Gastroesophageal sphincter (tissue), 4 donors: Measurements from ENCODE around the gene ESRRA. TPM values are rescaled to one million over a fixed set of nuclear protein-coding genes. Genes with fewer than 3 reads are reported as not detected.

Source experiments
- ATAC-seq: fragments of 150-250 bp; one replicate; pipeline ENCODE4 v1.9.1; 2016; ENCODE audit warnings: mild to moderate bottlenecking, moderate library complexity
- H3K27ac ChIP-seq, 4 donors: fragments of 200-600 bp; sonication (generic) in 3 of 4; 1 replicate in 3 of 4; 2 replicates in 1 of 4; pipeline ENCODE4 v1.5.1; 2016 to 2019
- H3K27me3 ChIP-seq: fragments of 200-600 bp; sonication (generic); one replicate; pipeline ENCODE4 v1.5.1; 2019
- H3K36me3 ChIP-seq, 2 donors: fragments of 200-600 bp; sonication (generic); one replicate each; pipeline ENCODE4 v1.5.1; 2019; ENCODE audit warnings: control low read depth in 1 of 2
- H3K4me1 ChIP-seq, 3 donors: fragments of 200-600 bp; sonication (generic); 1 replicate in 2 of 3; 2 replicates in 1 of 3; pipeline ENCODE4 v1.5.1; 2016 to 2019; ENCODE audit warnings: control low read depth in 2 of 3
- H3K4me3 ChIP-seq, 2 donors: fragments of 200-600 bp; sonication (generic); one replicate each; pipeline ENCODE4 v1.5.1; 2019; ENCODE audit warnings: mild to moderate bottlenecking in 1 of 2, moderate library complexity in 1 of 2
- H3K9me3 ChIP-seq, 3 donors: fragments of 200-600 bp; sonication (generic); one replicate each; pipeline ENCODE4 v1.5.1; 2017 to 2019; ENCODE audit warnings: control low read depth in 2 of 3
- EP300 ChIP-seq: sonication (generic); formaldehyde crosslinking; IDR thresholded peaks from one replicate; pipeline ENCODE4 v1.6.1; 2017; ENCODE audit warnings: antibody characterized with exemption, mild to moderate bottlenecking
- POLR2A ChIP-seq, 2 donors: fragments of 450-650 bp; IDR thresholded peaks; one replicate each; pipeline ENCODE4 v1.6.1; 2017; ENCODE audit warnings: antibody characterized with exemption in 2 of 2, mild to moderate bottlenecking in 2 of 2, moderate library complexity in 1 of 2
- POLR2AphosphoS5 ChIP-seq: sonication (generic); formaldehyde crosslinking; IDR thresholded peaks from one replicate; pipeline ENCODE4 v1.6.1; 2017; ENCODE audit warnings: antibody characterized with exemption
- WGBS, 2 donors: methylation state at CpG; one replicate each; pipeline ENCODE4 v1.1.5; 2018; ENCODE audit warnings: low coverage in 1 of 2; 5-methylcytosine and 5-hydroxymethylcytosine counted together
- total RNA-seq, 4 donors: library from RNA; depleted of rRNA; stranded (reverse); fragments of >200 nt; gene quantifications; one replicate each; pipeline ENCODE4 v1.1.0, GENCODE V29; 2016
- TF ChIP-seq, protein P1 (sequence below), 4 experiments: fragments of 200-600 bp in 2 of 4; fragments of 450-650 bp in 2 of 4; sonication (generic) in 1 of 4; IDR thresholded peaks; one replicate each; pipeline ENCODE4 v1.5.1; 2017 to 2019; ENCODE audit warnings: antibody characterized with exemption in 4 of 4, mild to moderate bottlenecking in 2 of 4, moderate library complexity in 2 of 4

ESRRA gene
- total RNA-seq, 4 donors from 2014 or later, result 39.8 to 77.1 (median 71.2) TPM

- peak overlapping the region in 3 of 4 donors; percentile 43 to 71 (median 51) for H3K27ac ChIP-seq
- no peaks in the 10 kb centered on the region for H3K27me3 ChIP-seq
- H3K4me1 ChIP-seq, result peaks cover 0 to 49% (median 22%) of the 10 kb centered on the region in 3 donors
- no peaks in the 10 kb centered on the region for H3K36me3 ChIP-seq
- TF ChIP-seq POLR2A (IDR thresholded peaks at IDR 0.05) (no peak), EP300 (no peak), POLR2AphosphoS5 (peak; percentile 40)
- TF ChIP-seq, protein P1, sequence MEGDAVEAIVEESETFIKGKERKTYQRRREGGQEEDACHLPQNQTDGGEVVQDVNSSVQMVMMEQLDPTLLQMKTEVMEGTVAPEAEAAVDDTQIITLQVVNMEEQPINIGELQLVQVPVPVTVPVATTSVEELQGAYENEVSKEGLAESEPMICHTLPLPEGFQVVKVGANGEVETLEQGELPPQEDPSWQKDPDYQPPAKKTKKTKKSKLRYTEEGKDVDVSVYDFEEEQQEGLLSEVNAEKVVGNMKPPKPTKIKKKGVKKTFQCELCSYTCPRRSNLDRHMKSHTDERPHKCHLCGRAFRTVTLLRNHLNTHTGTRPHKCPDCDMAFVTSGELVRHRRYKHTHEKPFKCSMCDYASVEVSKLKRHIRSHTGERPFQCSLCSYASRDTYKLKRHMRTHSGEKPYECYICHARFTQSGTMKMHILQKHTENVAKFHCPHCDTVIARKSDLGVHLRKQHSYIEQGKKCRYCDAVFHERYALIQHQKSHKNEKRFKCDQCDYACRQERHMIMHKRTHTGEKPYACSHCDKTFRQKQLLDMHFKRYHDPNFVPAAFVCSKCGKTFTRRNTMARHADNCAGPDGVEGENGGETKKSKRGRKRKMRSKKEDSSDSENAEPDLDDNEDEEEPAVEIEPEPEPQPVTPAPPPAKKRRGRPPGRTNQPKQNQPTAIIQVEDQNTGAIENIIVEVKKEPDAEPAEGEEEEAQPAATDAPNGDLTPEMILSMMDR (IDR thresholded peaks at IDR 0.05), result peak in 3 of 4 experiments; percentile 63 to 86 (median 73)
- WGBS, 2 donors, result 12 to 35% methylated on average over 5 to 8 of the region's 23 CpGs
- peak; percentile 58 for ATAC-seq
- H3K4me3 ChIP-seq, result peak overlapping the region in 1 of 2 donors; percentile 41
- no peaks in the 10 kb centered on the region for H3K9me3 ChIP-seq
Observed at GRCh38 chr11:64355078-64355940, 50.0 kb downstream of the ESRRA start.

- no peak for ATAC-seq
Observed at GRCh38 chr11:64356498-64357411, 51.4 kb downstream of the ESRRA start.

GRCh38 chr11:64357446-64357845 lies 52.1 kb downstream of the ESRRA start:
- Histone ChIP-seq H3K4me3 (no peak overlapping the region), H3K27me3 (no peaks in the 10 kb centered on the region), H3K36me3 (peaks cover 0 to 21% of the 10 kb centered on the region in 2 donors), H3K27ac (peak overlapping the region in 3 of 4 donors; percentile 84 to 92 (median 87)), H3K4me1 (peaks cover 0 to 55% (median 25%) of the 10 kb centered on the region in 3 donors), H3K9me3 (no peaks in the 10 kb centered on the region)
- TF ChIP-seq, protein P1 (IDR thresholded peaks at IDR 0.05), result no peak
- TF ChIP-seq EP300, result no peak
- no peak for TF ChIP-seq POLR2AphosphoS5
- no peak for TF ChIP-seq POLR2A (IDR thresholded peaks at IDR 0.05)
- ATAC-seq, result no peak
- WGBS, 2 donors, result 86% methylated on average over 3 of the region's 6 CpGs; no CpG with 5 or more reads in 1 of the 2 donors

More at GRCh38 chr11:64356498-64357411, 51.4 kb downstream of the ESRRA start:
- peak overlapping the region in 1 of 4 donors; percentile 92 for H3K27ac ChIP-seq
- no peaks in the 10 kb centered on the region for H3K9me3 ChIP-seq
- no peaks in the 10 kb centered on the region for H3K27me3 ChIP-seq
- H3K36me3 ChIP-seq, result peaks cover 0 to 14% of the 10 kb centered on the region in 2 donors
- WGBS, 2 donors, result 75 to 79% methylated on average over 7 to 8 of the region's 25 CpGs
- peaks cover 0 to 55% (median 25%) of the 10 kb centered on the region in 3 donors for H3K4me1 ChIP-seq
- no peak overlapping the region for H3K4me3 ChIP-seq
- TF ChIP-seq POLR2AphosphoS5 (no peak), POLR2A (IDR thresholded peaks at IDR 0.05) (no peak), EP300 (no peak)
- TF ChIP-seq, protein P1 (IDR thresholded peaks at IDR 0.05), result no peak

GRCh38 chr11:64357904-64358535 lies 52.7 kb downstream of the ESRRA start:
- H3K36me3 ChIP-seq, result peaks cover 0 to 27% of the 10 kb centered on the region in 2 donors
- H3K27me3 ChIP-seq, result no peaks in the 10 kb centered on the region
- TF ChIP-seq EP300, result no peak
- ATAC-seq, result no peak
- H3K4me1 ChIP-seq, result peaks cover 0 to 55% (median 25%) of the 10 kb centered on the region in 3 donors
- H3K4me3 ChIP-seq, result peak overlapping the region in 1 of 2 donors; percentile 89
- H3K27ac ChIP-seq, result peak overlapping the region; percentile 47 to 92 (median 86)
- no peaks in the 10 kb centered on the region for H3K9me3 ChIP-seq
- WGBS, 2 donors, result no CpG with 5 or more reads among the region's 13 CpGs

DNA sequence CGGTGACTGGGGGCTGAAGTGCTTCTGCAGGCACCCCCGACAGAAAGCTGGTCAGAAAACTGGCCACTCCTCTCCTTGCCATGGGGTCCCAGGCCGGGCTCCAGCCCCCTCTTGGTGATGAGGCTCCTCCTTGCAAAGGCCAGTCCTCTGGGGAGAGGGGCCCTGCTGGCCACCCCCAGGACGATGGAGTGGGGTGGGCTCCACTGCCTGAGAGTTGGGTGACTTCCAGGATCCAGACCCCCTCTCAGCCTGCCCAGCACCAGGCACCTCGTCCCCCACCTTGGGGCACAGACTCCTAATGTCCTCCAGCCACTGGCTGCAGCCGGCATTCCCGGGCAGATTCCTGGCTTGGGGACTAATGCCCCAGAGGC lies 53.2 kb downstream of the ESRRA start:
- WGBS, 2 donors, result no CpG with 5 or more reads among the region's 7 CpGs
- Histone ChIP-seq H3K4me1 (peaks cover 0 to 55% (median 25%) of the 10 kb centered on the region in 3 donors), H3K27ac (peak overlapping the region; percentile 47 to 92 (median 86)), H3K9me3 (no peaks in the 10 kb centered on the region), H3K27me3 (no peaks in the 10 kb centered on the region), H3K4me3 (peak overlapping the region; percentile 60 to 89), H3K36me3 (peaks cover 0 to 32% of the 10 kb centered on the region in 2 donors)
- TF ChIP-seq, protein P1 (IDR thresholded peaks at IDR 0.05), result no peak
- no peak for TF ChIP-seq POLR2AphosphoS5
- no peak for TF ChIP-seq POLR2A (IDR thresholded peaks at IDR 0.05)
- TF ChIP-seq EP300, result no peak
- no peak for ATAC-seq
